DND-41 (cell line): ENCODE measurements around the gene VPS18.

Source experiments
- ATAC-seq: fragments of 200-7000 bp; cut with Tn5 transposase; 3 replicates; pipeline ENCODE4 v1.9.1; 2021; ENCODE audit warnings: low read depth; ENCODE audit not compliant: insufficient read depth
- DNase-seq: peaks from one replicate; pipeline ENCODE4 v3.0.0-alpha.2; 2020
- H2AFZ ChIP-seq: 2 replicates; pipeline ENCODE4 v1.6.0; 2012; ENCODE audit warnings: low read depth, low read length
- H3K27ac ChIP-seq: 2 replicates; pipeline ENCODE4 v1.5.1; 2012; ENCODE audit warnings: low read length, inconsistent platforms
- H3K27me3 ChIP-seq: fragments of 200-600 bp; sonication (generic); 2 replicates; pipeline ENCODE4 v1.6.0; 2012; ENCODE audit warnings: low read length, mild to moderate bottlenecking, inconsistent platforms; ENCODE audit not compliant: insufficient read depth, poor library complexity
- H3K36me3 ChIP-seq: 2 replicates; pipeline ENCODE4 v1.5.1; 2012; ENCODE audit warnings: low read length, inconsistent platforms; ENCODE audit not compliant: insufficient read depth
- H3K4me1 ChIP-seq: 2 replicates; pipeline ENCODE4 v1.5.1; 2012; ENCODE audit warnings: mild to moderate bottlenecking, low read length; ENCODE audit not compliant: insufficient read depth
- H3K4me2 ChIP-seq: 2 replicates; pipeline ENCODE4 v1.6.0; 2012; ENCODE audit warnings: mild to moderate bottlenecking, moderate library complexity, low read length, inconsistent platforms; ENCODE audit not compliant: insufficient read depth
- H3K4me3 ChIP-seq, 2 experiments: fragments of 200-600 bp in 1 of 2; shearing (Covaris generic) in 1 of 2; 2 replicates each; pipeline ENCODE4 v1.5.1; 2012 to 2016; ENCODE audit warnings: inconsistent platforms in 2 of 2, low read length in 2 of 2, mild to moderate bottlenecking in 2 of 2, low read depth in 1 of 2, moderate library complexity in 1 of 2
- H3K79me2 ChIP-seq: 2 replicates; pipeline ENCODE4 v1.6.0; 2012; ENCODE audit warnings: low read length, inconsistent platforms; ENCODE audit not compliant: insufficient read depth
- H3K9ac ChIP-seq: 2 replicates; pipeline ENCODE4 v1.6.0; 2012; ENCODE audit warnings: low read depth, mild to moderate bottlenecking, inconsistent platforms, low read length, moderate library complexity
- H3K9me3 ChIP-seq: 2 replicates; pipeline ENCODE4 v1.5.1; 2012; ENCODE audit warnings: low read length, moderate library complexity, mild to moderate bottlenecking, inconsistent platforms; ENCODE audit not compliant: insufficient read depth, severe bottlenecking
- H4K20me1 ChIP-seq: 2 replicates; pipeline ENCODE4 v1.6.0; 2012; ENCODE audit warnings: low read length; ENCODE audit not compliant: insufficient read depth
- CTCF ChIP-seq: IDR thresholded peaks from 2 replicates; pipeline ENCODE4 v1.5.1; 2012; ENCODE audit warnings: borderline replicate concordance, low read length, moderate library complexity, mild to moderate bottlenecking; ENCODE audit not compliant: poor library complexity, severe bottlenecking; ENCODE audit errors: extremely low read depth
- EZH2 ChIP-seq: IDR thresholded peaks from 3 replicates; pipeline ENCODE4 v1.6.1; 2012; ENCODE audit warnings: borderline replicate concordance, low read depth, mild to moderate bottlenecking, moderate library complexity, low read length, inconsistent platforms; ENCODE audit not compliant: severe bottlenecking

The VPS18 gene

GRCh38 chr15:40925495-40925862 lies 31.2 kb downstream of the VPS18 start:
- no peak for DNase-seq

GRCh38 chr15:40925863-40926658 lies 31.8 kb downstream of the VPS18 start:
- H2AFZ ChIP-seq = no peak overlapping the region
- H3K36me3 ChIP-seq = no peaks in the 10 kb centered on the region
- H3K27ac ChIP-seq = no peak overlapping the region
- TF ChIP-seq CTCF (no peak), EZH2 (peak; percentile 88)
- no peaks in the 10 kb centered on the region for H3K9me3 ChIP-seq
- H3K9ac ChIP-seq = no peak overlapping the region
- H3K27me3 ChIP-seq = peaks cover 64% of the 10 kb centered on the region
- peaks cover 42% of the 10 kb centered on the region for H4K20me1 ChIP-seq
- ATAC-seq (peak; percentile 49), DNase-seq (peak; percentile 63)
- peaks cover 42% of the 10 kb centered on the region for H3K4me1 ChIP-seq
- no peaks in the 10 kb centered on the region for H3K79me2 ChIP-seq
- H3K4me3 ChIP-seq = peak overlapping the region in 1 of 2 experiments; percentile 32; a peak in 2 of 4 replicates
- peak overlapping the region; percentile 62 for H3K4me2 ChIP-seq

More at GRCh38 chr15:40925495-40925862, 31.2 kb downstream of the VPS18 start:
- peaks cover 64% of the 10 kb centered on the region for H3K27me3 ChIP-seq
- peaks cover 42% of the 10 kb centered on the region for H3K4me1 ChIP-seq
- H3K9me3 ChIP-seq = no peaks in the 10 kb centered on the region
- H3K4me3 ChIP-seq = peak overlapping the region in 1 of 2 experiments; percentile 32; a peak in 1 of 4 replicates
- H3K4me2 ChIP-seq = peak overlapping the region; percentile 62
- H3K36me3 ChIP-seq = no peaks in the 10 kb centered on the region
- ATAC-seq = no peak
- no peak overlapping the region for H3K9ac ChIP-seq
- no peak overlapping the region for H3K27ac ChIP-seq
- no peaks in the 10 kb centered on the region for H3K79me2 ChIP-seq
- H4K20me1 ChIP-seq = peaks cover 47% of the 10 kb centered on the region
- TF ChIP-seq CTCF (no peak), EZH2 (no peak)
- no peak overlapping the region for H2AFZ ChIP-seq

GRCh38 chr15:40926659-40927494 lies 32.6 kb downstream of the VPS18 start:
- Histone ChIP-seq H3K4me2 (peak overlapping the region; percentile 62), H3K9ac (peak overlapping the region; percentile 6; the same call in 1 of the 2 replicates), H3K36me3 (no peaks in the 10 kb centered on the region), H3K79me2 (no peaks in the 10 kb centered on the region), H4K20me1 (peaks cover 49% of the 10 kb centered on the region), H3K27ac (no peak overlapping the region), H3K4me1 (peaks cover 42% of the 10 kb centered on the region), H3K4me3 (peak overlapping the region in 1 of 2 experiments; percentile 41; a peak in 2 of 4 replicates), H3K9me3 (no peaks in the 10 kb centered on the region), H2AFZ (no peak overlapping the region), H3K27me3 (peaks cover 71% of the 10 kb centered on the region)
- no peak for TF ChIP-seq CTCF
- TF ChIP-seq EZH2 = no peak
- no peak for ATAC-seq
- DNase-seq = no peak
